Panc1 (cell line): ENCODE data around the gene RAB26.

ENCODE experiments used
- CTCF ChIP-seq: fragments of 450-650 bp; IDR thresholded peaks from 2 replicates; pipeline ENCODE4 v1.5.1; 2017; ENCODE audit warnings: mild to moderate bottlenecking
- POLR2AphosphoS5 ChIP-seq: IDR thresholded peaks from 2 replicates; pipeline ENCODE4 v1.6.1; 2012; ENCODE audit warnings: mild to moderate bottlenecking, low read depth, low read length, moderate library complexity
- TF ChIP-seq, protein P1 (sequence below), 2 experiments: IDR thresholded peaks; 2 replicates each; pipeline ENCODE4 v1.6.1; 2011 to 2012; ENCODE audit warnings: low read depth in 2 of 2, control low read depth in 1 of 2, low read length in 1 of 2, mild to moderate bottlenecking in 1 of 2, moderate library complexity in 1 of 2; ENCODE audit not compliant: insufficient read depth in 1 of 2

GRCh38 chr16:2180461-2180860, 32.0 kb downstream of the RAB26 start:
- TF ChIP-seq POLR2AphosphoS5, result no peak
- no peak for TF ChIP-seq CTCF
- TF ChIP-seq, protein P1, sequence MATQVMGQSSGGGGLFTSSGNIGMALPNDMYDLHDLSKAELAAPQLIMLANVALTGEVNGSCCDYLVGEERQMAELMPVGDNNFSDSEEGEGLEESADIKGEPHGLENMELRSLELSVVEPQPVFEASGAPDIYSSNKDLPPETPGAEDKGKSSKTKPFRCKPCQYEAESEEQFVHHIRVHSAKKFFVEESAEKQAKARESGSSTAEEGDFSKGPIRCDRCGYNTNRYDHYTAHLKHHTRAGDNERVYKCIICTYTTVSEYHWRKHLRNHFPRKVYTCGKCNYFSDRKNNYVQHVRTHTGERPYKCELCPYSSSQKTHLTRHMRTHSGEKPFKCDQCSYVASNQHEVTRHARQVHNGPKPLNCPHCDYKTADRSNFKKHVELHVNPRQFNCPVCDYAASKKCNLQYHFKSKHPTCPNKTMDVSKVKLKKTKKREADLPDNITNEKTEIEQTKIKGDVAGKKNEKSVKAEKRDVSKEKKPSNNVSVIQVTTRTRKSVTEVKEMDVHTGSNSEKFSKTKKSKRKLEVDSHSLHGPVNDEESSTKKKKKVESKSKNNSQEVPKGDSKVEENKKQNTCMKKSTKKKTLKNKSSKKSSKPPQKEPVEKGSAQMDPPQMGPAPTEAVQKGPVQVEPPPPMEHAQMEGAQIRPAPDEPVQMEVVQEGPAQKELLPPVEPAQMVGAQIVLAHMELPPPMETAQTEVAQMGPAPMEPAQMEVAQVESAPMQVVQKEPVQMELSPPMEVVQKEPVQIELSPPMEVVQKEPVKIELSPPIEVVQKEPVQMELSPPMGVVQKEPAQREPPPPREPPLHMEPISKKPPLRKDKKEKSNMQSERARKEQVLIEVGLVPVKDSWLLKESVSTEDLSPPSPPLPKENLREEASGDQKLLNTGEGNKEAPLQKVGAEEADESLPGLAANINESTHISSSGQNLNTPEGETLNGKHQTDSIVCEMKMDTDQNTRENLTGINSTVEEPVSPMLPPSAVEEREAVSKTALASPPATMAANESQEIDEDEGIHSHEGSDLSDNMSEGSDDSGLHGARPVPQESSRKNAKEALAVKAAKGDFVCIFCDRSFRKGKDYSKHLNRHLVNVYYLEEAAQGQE (IDR thresholded peaks at IDR 0.05; ENCODE audit: insufficient read depth in 1 of 2, low read depth in 2 of 2, low read length in 1 of 2), result no peak
